COR-L47 (cell line): Measurements from ENCODE around the gene ANKS3.

ENCODE experiments used
- DNase-seq: peaks from one replicate; lab custom pipeline; 2025; lab: John Stamatoyannopoulos, UW

Gene ANKS3

DNA sequence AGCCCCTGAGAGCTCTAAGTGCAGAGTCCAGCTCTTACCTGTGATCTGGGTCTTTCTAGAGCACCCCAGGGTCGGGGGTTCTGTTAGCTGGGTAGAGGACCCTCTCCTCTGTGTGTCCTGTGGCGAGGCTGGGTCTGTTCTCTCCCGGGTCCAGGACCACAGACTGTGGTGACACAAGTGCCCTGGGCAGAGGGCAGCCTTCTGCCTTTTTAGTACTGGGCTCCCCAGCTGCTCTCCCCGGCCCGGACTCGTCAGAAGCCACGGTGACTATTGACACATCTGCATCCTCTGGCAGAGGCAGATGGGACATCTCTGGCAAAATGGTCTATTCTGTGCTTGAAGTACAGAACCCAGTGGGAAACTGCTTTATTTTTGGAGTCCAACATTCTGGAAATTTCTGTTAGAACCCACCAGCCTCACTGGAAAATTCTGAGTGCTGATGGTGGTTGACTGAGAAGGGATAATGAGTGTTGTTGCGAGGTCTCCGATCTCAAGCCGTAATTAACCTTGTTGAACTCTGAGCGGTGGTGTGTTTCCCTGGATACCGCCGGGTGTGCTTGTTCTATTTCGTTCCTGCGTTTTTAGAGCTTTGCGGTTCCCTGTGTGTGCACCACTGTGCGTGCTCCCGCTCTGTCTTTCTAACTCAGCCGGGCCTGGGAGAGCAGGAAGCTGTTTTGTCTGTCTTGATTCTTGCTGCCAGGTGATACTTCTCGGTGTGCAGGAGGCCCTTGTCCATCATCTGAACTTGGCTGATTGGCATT is 66.7 kb downstream of the ANKS3 start:
- no peak for DNase-seq

DNA sequence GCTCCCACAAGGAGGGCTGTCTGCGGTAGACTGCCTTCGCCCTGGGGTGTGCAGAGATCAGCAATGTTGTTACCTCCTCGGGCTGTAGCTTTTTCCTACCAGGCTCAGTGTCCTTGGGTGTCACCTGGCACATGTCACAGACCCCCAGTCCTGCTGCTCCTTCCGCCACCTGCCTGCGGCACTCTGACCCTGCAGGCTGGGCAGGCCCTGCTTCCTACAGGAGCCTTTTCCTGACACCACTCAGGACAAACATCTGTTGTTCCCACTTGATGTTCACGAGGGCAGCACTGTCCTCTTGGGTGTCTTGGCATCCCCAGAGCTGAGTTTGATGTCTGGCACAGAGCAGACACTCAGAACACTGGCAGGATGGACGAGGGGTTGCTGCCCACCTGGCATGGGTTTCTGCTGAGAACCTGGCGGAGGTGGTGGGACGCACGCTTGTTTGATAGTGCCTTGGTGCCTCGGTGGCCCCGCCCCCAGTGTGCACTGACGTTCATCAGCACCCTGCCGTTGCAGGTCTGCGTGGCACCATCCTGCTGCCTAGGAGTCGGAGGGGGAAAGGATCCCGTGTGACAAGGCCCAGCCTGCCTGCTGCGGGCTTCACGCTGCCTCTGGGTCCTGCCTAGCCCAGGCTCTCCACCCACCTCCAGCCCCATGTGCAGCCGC is 67.4 kb downstream of the ANKS3 start:
- DNase-seq: no peak

DNA sequence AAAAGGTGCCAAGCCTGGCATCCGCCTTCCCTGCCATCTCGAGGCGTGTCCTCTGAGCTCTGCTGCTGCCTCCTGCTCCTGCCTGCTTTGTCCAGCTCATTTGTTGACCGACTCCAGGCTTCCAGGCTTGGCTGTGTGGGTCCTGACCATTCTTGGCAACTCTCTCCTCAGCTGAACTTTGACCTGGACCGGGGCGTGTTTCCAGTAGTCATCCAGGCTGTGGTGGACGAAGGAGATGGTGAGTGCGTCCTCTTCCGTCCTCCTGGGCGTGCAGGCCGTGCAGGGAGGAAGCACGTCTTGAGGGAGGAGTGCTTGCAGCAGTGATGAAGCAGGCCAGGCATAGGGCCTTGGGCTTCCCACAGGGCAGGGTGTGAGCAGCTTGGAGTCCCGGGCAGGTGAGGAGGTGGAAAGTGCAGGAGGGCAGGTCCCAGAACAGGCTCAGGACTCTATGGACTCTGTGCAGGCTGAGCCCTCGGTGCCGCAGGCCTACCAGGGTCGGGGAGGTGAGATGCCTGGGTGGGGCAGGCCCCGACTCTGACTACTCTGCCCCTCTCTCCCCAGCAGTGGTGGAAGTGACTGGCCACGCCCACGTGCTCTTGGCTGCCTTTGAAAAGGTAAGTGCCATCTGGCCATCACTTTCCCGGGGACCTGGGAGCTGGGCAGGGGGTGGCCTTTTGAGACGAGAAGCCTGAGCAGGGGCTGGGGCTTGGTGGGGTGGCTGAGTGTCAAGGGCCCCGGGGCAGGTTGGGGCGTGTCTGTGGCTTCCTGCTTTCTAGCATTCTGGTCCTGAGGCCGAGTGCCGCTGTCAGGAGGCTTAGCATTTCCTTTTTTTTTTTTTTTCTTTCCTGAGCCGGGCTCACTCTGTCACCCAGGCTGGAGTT is 69.3 kb downstream of the ANKS3 start:
- no peak for DNase-seq

DNA sequence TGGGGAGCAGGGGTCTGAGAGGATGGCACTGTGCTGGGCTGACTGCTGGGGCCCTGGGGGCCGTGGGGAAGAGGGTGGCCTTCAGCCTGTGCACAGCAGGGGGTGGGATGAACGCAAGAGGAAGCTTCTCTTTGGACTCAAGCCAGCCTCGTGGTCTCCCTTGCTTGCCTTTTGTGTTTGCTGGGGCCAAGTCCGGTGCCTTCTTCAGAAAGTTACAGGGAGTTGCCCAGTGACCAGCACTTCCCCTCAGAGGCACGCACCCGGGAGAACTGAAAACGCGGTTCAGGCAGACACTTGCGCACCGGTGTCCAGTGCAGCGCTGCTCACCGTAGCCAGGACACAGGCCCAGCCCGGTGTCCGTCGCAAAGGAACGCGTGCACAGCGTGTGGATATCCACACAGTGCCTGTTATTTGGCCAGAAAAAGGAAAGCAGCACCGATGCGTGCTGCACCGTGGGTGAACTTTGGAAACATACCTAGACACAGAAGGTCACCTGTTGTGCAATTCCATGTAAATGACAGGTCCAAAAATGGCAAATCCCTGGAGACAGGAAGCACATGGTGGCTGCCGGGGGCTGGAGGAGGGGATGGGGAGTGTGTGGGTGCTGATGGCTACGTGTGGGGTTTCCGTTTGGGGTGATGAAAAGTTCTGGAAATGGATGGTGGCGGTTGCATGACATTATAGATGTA is 70.2 kb downstream of the ANKS3 start:
- peak; percentile 51 for DNase-seq

DNA sequence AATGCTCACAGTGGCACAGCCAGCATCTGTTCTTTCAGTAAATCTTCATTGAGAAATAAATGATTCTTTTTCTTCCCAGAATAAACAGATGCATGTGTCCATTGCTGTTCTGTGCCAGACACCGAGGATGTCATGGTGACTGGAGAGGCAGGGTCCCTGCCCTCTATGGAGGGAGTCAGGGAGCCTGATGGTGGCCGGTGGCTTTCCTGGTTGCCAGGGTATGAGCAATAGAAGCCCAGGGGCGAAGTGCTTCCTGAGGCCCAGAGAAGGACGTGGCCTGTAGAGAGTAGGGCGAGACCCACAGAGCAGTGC is 70.7 kb downstream of the ANKS3 start:
- DNase-seq: no peak

DNA sequence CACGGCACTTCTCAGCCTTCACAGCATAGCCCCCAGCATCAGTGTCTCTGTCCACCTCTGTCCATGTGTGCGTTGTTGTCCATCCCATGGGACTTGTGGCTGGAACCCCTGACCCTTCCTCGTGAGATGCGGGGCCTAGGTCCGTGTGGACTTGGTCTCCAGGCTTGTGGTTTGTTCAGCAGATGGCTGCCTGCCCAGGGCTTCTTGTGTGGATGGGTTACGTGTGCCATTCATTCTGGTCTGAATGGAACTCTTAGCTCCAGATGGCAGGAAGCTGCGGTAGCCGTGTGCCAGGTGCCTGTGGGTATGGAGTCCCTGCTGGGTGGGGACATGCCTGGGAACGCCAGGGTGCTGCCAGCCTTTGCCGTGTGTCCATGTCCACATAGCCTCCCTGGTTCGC is 72.4 kb downstream of the ANKS3 start:
- DNase-seq: peak; percentile 76

DNA sequence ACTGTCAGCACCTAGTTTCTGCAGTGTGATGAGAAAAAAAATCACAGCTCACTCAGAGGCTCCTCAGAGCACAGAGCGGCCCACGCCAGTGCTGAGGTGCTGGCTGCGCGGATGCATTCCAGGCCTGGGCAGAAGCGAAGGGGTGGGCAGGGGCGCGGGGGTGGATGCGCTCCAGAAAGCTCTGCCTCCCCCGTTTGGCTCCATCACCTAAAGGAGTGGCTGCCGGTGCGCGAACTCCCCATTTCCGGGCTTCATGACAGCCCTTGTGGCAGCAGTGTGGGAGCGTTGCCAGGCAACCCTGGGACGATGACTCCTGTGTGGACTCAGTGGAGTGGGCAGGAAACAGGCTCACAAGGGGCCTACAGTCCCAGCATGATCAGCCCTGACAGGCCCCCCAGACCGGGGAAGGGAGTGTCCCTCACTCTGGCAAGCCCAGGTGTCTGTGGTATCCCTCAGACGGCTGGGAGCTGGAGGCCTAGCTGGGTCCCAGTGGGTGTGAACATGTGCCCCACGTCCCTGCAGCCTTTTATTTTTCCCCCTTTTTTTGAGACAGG is 73.5 kb downstream of the ANKS3 start:
- peak; percentile 86 for DNase-seq

DNA sequence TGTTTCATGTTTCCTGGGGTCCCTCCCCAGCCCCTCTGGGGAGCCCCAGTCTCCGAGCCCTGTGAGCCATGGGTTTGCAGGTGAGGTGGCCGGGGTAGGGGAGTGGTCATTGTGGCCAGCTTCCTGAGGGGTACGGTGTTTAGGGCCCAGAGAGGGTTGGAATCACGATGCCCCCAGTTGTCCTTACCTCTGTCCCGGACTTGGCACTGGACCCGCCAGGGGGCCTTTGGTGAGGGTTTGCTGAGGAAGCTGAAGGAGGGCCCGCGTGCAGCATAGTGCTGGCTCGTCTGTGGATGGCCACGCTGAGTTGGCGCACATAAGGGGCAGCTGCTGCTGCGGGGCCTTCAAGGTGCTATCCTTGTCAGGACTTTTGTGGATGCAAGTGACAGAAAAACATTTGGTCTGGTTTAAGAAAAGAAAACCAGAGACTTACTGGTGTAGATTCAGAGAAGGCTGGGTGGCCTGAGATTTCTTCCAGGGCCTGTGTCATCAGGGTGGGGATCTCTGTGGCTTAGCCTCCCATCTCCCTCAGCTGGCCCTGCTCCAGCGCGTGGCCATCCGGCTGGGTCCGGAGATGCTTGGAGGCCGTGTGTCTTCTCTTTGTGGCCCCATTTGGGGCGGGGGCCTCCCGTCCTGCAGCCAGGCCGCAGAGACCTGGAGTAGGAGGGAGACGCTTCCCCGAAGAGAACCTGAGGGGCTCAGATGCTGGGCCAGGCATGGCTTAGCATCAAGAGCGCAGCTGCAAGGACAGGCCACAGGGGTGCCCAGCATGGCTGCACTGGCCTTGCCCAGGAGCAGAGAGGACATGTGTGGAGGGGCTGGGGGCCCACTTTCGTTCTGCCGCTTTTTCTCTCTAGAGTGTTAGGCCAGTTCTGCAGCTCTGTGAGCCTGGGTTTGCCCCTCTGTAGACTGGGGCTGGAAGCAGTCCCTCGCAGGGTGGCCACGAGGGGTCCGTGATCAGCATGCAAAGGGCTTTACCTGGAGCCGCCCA is 74.4 kb downstream of the ANKS3 start:
- DNase-seq: no peak

DNA sequence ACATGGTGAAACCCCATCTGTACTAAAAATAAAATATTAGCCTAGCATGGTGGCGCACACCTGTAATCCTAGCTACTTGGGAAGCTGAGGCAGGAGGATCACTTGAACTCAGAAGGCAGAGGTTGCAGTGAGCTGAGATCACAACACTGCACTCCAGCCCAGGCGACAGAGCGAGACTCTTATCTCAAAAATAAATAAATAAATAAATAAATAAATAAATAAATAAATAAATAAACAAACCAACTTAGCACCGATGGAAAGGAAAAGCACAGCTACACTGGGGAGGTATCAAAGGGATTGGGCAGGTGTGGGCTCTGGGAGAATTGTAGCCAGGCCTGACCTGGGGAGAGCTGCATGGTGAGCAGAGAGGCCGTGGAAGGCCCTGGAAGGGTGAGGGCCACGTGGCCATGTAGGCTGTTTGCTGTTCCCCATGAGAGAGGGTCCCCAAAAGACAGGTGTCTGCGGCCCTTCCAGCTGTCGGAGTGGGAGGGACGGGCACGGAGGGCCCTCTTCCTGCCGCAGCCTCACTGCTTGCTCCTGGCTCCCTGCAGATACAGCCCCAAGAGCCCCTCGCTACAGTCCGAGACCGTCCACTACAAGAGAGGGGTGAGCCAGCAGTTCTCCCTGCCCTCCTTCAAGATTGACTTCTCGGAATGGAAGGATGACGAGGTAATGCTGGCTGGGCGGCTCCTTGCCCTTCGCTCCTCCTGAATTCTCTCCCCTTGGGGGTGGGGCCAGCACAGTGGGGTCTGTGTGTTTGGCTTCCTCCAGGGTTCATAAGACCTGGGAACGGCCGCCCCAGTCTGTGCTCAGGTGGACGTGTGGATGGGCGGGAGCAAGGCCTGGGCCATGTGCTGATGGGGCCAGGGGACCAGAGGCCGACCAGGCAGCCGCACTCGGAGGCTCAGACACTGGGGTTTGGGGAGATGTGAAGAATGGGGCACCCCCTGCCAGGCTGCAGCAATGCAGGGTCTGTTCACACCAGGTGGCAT is 77.1 kb downstream of the ANKS3 start:
- DNase-seq: no peak

DNA sequence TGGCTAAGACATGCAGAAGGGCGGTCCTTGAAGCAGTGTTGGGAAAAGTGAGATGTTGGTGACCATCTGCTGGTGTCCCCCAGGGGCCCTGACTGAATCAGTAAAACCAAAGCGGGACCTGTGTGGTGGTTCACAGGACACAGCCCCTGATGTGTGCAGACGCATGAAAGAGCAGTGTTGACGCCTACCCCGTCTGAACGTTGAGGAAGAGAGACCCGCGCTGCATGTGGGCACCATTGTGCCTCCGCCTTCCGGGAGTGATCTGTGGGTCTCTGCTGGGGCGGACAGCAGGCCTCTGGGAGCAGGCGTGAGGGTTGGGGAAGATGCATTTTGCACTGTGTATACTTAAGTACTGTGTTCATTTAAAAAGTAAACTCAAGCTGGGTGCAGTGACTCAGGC is 77.8 kb downstream of the ANKS3 start:
- DNase-seq: no peak

DNA sequence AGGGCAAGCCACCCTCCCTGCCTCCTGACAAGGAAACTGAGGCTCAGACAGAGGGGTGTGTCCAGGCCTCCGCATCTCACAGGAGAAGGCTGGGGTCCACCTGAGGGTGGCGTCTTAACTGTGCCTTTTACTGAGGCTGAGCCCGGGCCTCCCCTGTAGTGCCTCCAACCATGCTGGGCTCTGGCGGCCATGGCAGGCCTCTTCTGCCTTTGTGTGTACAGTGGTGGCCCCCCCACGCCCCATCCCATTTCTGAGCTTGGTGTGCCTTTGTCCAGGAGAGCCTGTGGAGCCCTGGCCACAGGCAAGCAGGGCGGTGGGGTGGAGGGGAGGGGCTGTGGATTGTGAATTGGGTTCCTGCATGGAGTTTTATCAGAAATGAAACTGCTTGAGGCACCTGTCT is 78.3 kb downstream of the ANKS3 start:
- DNase-seq: no peak

DNA sequence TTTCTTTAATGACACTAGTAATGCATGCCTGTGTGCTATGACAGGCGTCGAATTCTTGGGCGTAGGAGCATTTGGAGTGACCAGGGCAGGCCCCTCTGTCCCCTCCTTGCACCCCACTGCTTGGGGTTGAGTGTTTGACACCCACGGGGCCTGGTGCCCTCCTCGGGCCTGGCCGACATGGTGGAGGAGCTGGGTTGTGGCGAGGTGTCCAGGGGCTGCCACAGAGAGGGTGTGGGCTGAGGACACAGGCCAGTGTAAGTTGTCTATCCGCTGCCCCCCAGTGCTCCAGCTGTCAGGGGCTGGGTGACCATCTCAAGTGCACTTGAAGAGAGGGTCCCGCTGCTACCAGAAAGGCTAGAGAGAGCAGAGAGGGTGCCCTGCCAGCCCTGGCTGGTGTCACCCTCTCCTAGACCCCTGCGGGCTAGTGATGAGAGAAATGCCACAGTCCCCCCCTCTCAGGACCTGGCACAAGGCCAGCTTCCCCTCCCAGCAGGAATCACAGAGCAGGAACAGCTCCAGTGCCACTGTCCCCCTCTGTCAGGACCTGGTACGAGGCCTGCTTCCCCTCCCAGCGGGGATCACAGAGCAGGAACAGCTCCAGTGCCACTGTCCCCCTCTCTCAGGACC is 79.0 kb downstream of the ANKS3 start:
- DNase-seq: no peak

DNA sequence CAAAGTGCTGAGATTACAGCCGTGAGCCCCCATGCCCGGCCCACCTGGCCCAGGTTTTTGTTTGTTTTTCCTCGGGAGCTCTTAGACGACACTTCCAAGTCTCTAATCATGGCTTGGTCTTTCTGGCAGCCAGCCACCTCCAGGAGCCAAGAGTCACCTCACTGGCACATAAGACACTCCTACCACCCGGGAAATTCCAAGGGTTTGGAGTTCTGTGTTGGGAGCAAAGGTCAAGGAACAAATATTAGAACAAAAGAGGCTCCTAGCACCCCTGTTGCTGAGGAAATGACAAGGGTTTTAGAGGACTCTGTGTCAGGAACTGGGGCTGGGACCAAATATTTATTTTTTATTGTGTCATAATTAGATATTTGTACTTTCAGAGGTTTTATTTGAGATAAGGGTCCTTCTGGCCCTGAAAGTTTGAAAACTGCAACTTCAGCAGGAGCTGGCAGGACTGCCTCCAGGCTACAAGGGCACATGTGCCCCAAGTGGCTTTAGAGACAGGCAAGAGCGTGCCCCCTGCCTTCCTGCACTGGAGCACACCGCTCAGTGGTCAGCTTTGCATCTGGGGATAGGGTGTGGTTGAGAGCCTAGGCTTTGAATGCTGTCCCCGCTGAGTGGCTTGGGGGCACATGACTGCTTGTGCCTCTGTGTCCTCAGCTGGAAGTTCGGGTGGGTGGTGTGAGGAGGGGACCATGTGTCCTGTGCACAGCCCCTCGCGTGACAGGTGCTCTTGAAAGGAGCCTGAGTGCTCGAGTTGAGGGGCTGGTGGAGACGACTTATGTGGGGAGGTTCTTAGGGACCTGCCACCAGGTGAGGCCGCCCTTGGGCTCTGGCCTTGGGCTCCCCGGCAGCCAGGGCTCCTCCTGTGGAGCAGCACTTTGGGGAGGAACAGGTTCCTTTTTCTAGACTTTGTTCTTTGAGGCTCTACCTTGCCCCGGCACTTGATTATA is 79.8 kb downstream of the ANKS3 start:
- DNase-seq: no peak

DNA sequence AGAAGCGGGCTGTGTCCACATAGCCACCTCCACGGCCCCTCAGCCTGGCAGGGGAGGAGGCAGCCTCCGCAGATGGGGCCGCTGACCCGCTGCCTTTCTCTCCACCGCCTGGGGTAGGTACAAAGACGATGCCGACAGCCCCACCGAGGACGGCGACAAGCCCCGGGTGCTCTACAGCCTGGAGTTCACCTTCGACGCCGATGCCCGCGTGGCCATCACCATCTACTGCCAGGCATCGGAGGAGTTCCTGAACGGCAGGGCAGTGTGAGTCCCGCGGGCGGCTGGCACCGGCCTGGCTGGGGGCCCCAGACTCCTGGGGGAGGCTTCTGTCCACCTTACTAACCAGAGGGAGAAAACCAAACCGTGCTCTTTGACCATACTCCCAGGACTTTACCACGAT is 81.5 kb downstream of the ANKS3 start:
- DNase-seq: no peak

DNA sequence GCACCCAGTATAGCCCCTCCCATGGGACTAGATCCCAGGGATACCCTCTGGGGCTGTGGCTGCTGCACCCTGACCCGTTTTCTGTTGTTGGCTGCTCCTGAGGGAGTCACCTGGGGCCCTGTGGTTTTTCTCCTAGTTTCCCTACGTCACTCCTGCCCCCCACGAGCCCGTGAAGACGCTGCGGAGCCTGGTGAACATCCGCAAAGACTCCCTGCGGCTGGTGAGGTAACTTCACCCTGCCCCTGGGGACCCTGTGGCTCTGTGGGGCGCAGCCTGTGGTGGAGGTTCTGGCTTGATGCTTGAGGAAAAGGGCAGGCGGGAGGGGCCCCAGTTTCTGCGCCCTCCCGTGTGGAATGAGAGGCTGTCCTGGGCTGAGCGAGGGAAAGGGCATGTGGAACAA is 82.2 kb downstream of the ANKS3 start:
- DNase-seq: no peak

DNA sequence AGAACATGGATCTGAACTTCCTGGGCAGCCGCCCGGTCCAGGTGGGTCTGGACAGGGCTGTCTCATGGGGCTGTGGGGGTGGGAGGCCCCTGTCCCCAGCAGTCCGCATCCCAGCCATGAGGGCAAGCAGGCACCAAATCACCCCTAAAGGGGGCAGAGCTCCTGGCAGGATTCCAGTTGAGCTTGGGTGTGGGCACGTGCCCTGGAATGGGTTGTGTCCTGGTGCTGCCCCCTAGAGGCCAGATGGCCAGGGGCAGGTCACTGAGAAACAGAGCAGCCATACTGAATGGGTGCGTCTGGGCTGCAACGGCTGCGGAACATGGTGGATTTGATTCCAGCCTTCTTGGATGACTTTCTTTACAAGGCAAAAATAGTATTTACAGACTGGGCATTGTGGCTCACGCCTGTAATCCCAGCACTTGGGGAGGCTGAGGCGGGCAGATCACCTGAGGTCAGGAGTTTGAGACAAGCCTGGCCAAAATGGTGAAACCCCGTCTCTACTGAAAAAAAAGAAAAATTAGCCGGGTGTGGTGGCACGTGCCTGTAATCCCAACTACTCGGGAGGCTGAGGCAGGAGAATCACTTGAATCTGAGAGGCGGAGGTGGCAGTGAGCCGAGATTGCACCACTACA is 83.5 kb downstream of the ANKS3 start:
- peak; percentile 83 for DNase-seq

DNA sequence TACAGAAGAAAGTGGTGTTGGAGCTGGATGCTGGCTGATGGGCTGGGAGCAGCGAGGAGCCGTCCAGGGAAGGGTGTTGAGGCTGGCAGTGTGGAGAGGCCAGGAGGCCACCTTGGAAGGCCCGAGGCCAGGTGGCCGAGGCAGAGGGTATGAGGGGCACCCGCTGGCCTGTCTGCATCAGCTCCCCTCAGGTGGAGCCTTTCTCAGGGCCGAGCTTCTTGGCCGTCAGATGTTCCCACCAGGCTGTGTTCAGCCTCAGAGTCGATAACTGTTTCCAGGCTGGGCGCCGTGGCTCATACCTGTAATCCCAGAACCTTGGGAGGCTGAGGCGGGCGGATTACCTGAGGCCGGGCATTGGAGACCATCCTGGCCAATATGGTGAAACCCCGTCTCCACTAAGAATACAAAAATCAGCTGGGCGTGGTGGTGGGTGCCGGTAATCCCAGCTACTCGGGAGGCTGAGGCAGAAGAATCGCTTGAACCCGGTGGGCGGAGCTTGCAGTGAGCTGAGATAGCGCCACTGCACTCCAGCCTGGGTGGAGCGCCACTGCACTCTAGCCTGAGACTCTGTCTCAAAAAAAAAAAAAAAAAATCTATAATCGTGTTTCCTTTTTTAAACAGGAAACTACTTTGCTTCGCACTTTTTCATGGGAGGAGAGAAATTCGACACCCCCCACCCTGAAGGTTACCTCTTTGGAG is 84.2 kb downstream of the ANKS3 start:
- no peak for DNase-seq
